Measurements from ENCODE around the gene ZNF446. TPM values are rescaled to one million over a fixed set of nuclear protein-coding genes. Genes with fewer than 3 reads are reported as not detected.
"Not testable (repeated sequence)": the region's sequence is repeated elsewhere in the genome, so short reads cannot be mapped to it uniquely, and the experiment has no call there.

Gene ZNF446
- total and polyA plus RNA-seq, 9 donors = 1.9 to 24.9 (median 18.6) TPM

- WGBS, 3 donors = 88 to 92% (median 92%) methylated on average over 14 of the region's 14 CpGs
- Histone ChIP-seq H3K36me3 (no peaks in the 10 kb centered on the region), H3K4me3 (no peak overlapping the region), H3K9me3 (no peaks in the 10 kb centered on the region), H3K27me3 (no peaks in the 10 kb centered on the region), H3K27ac (no peak overlapping the region), H3K4me1 (ENCODE audit: insufficient read depth) (peaks cover 5% of the 10 kb centered on the region)
- intact Hi-C loops (cut with DNase I) = no loop called here
- TF ChIP-seq EP300 (IDR thresholded peaks at IDR 0.05) (no peak), POLR2A (IDR thresholded peaks at IDR 0.05) (no peak)
- peak in 1 of 5 donors; percentile 37 for DNase-seq
Observed at GRCh38 chr19:58500242-58500641, 24.1 kb downstream of the ZNF446 start.

DNA sequence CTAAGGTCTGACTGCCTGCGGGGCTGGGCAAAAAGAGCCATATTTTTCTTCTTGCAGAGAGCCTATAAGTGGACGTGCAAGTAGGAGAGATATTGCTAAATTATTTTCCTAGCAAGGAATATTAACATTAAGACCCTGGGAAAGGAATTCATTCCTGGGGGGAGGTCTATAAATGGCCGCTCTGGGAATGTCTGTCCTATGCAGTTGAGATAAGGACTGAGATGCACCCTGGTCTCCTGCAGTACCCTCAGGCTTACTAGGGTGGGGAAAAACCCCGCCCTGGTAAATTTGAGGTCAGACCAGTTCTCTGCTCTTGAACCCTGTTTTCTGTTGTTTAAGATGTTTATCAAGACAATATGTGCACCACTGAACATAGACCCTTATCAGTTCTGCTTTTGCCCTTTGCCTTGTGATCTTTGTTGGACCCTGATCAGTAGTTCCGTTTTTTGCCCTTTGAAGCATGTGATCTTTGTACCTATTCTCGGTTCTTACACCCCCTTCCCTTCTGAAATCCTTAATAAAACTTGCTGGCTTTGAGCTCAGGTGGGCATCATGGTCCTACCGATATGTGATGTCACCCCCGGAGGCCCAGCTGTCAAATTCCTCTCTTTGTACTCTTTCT lies 31.6 kb downstream of the ZNF446 start:
- H3K27ac ChIP-seq; H3K27me3 ChIP-seq; intact Hi-C loops (cut with DNase I); H3K36me3 ChIP-seq; H3K9me3 ChIP-seq; H3K4me3 ChIP-seq; DNase-seq; H3K4me1 ChIP-seq (ENCODE audit: insufficient read depth): not testable (repeated sequence)
- WGBS, 3 donors = 68 to 84% (median 76%) methylated on average over 7 to 8 of the region's 8 CpGs

- DNase-seq = no peak
- H3K4me1 ChIP-seq (ENCODE audit: insufficient read depth) = peaks cover 3% of the 10 kb centered on the region
- 83 to 89% (median 87%) methylated on average over 11 of the region's 11 CpGs for WGBS, 3 donors
- H3K27me3 ChIP-seq = no peaks in the 10 kb centered on the region
- TF ChIP-seq, protein P1, sequence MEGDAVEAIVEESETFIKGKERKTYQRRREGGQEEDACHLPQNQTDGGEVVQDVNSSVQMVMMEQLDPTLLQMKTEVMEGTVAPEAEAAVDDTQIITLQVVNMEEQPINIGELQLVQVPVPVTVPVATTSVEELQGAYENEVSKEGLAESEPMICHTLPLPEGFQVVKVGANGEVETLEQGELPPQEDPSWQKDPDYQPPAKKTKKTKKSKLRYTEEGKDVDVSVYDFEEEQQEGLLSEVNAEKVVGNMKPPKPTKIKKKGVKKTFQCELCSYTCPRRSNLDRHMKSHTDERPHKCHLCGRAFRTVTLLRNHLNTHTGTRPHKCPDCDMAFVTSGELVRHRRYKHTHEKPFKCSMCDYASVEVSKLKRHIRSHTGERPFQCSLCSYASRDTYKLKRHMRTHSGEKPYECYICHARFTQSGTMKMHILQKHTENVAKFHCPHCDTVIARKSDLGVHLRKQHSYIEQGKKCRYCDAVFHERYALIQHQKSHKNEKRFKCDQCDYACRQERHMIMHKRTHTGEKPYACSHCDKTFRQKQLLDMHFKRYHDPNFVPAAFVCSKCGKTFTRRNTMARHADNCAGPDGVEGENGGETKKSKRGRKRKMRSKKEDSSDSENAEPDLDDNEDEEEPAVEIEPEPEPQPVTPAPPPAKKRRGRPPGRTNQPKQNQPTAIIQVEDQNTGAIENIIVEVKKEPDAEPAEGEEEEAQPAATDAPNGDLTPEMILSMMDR (IDR thresholded peaks at IDR 0.05) = no peak
- no peak for TF ChIP-seq EP300 (IDR thresholded peaks at IDR 0.05)
- TF ChIP-seq POLR2A (IDR thresholded peaks at IDR 0.05) = no peak
- H3K27ac ChIP-seq = no peak overlapping the region
- H3K9me3 ChIP-seq = no peaks in the 10 kb centered on the region
- no peaks in the 10 kb centered on the region for H3K36me3 ChIP-seq
- H3K4me3 ChIP-seq = no peak overlapping the region
- intact Hi-C loops (cut with DNase I) = no loop called here
Observed at GRCh38 chr19:58509731-58510083, 33.6 kb downstream of the ZNF446 start.

- DNase-seq = no peak
- TF ChIP-seq POLR2A (IDR thresholded peaks at IDR 0.05) (no peak), EP300 (IDR thresholded peaks at IDR 0.05) (no peak)
- TF ChIP-seq, protein P1 (IDR thresholded peaks at IDR 0.05) = no peak
- Histone ChIP-seq H3K4me3 (no peak overlapping the region), H3K9me3 (no peaks in the 10 kb centered on the region), H3K27me3 (no peaks in the 10 kb centered on the region), H3K36me3 (no peaks in the 10 kb centered on the region), H3K4me1 (ENCODE audit: insufficient read depth) (peaks cover 3% of the 10 kb centered on the region), H3K27ac (no peak overlapping the region)
- intact Hi-C loops (cut with DNase I) = no loop called here
- WGBS, 3 donors = 76 to 82% (median 81%) methylated on average over 8 of the region's 8 CpGs
Observed at GRCh38 chr19:58510084-58510862, 34.1 kb downstream of the ZNF446 start.

DNA sequence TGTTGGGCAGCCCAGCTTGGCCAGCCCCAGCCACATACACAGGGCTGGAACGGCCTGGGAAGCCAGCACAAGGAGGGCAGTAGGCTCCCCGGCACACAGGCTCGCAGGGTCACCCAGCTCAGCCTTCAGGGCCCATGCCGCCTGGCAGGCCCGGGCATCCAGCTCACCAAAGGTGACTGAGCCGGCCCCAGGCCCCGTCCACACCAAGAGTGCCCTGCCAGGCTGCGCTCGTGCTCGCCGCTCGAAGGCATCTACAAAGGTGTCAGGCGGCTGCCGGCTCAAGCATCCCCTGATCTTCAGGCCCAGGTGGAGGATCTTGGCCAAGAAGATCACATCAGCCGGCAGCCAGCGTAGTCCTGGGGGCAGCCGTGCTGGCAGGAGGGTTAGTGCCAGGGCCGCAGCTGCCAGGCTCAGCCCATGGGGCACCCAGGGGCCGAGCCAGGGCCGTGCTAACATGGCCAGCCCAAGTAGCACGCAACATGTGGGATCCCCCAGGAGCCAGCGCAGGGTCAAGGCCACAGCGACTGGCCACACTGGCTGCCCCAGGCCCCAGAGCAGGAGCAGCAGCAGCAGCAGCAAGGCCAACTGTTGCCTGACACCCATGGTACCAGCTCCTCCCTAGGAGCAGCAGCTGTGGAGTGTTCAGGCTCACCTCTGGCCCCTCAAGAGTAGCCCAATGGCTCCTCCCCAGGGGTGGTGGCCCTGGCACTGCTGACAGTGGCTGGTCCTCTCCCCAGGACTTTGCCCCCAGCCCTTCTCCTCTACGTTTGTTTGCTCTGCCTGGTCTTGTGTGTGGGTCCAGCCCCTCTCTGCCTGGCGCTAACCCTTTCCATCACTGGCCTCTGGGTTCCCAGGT lies 35.4 kb downstream of the ZNF446 start, which contains the start of gene SLC27A5:
SLC27A5 (minus strand) TSS at position 640 of the 856 bp plus-strand sequence; CDS start at position 603, 37 bp downstream.
- H3K4me1 ChIP-seq (ENCODE audit: insufficient read depth) = peaks cover 3% of the 10 kb centered on the region
- intact Hi-C loops (cut with DNase I) = no loop called here
- TF ChIP-seq EP300 (IDR thresholded peaks at IDR 0.05) = no peak
- TF ChIP-seq, protein P1 (IDR thresholded peaks at IDR 0.05) = no peak
- TF ChIP-seq POLR2A (IDR thresholded peaks at IDR 0.05) = no peak
- no peak within 1 kb of the TSS for H3K27ac ChIP-seq
- H3K9me3 ChIP-seq = no peaks in the 10 kb centered on the region
- no peak for DNase-seq
- H3K4me3 ChIP-seq = no peak within 1 kb of the TSS
- H3K36me3 ChIP-seq = no peaks in the 10 kb centered on the region
- WGBS, 3 donors = 72 to 77% (median 76%) methylated on average over 25 of the region's 25 CpGs
- H3K27me3 ChIP-seq = no peaks in the 10 kb centered on the region
